Adrenal gland (tissue), 5 donors: ENCODE measurements around the gene CCDC70.

Source experiments
- CTCF ChIP-seq, 6 experiments: fragments of 450-650 bp in 4 of 6; fragments of 200-600 bp in 2 of 6; sonication (generic) in 1 of 6; IDR thresholded peaks; 1 replicate in 5 of 6; 2 replicates in 1 of 6; pipeline versions ENCODE4 v1.5.1 to v1.8.0; 2016 to 2021; ENCODE audit warnings: antibody characterized with exemption in 6 of 6, mild to moderate bottlenecking in 2 of 6, moderate library complexity in 1 of 6
- POLR2A ChIP-seq, 2 donors: fragments of 450-650 bp; IDR thresholded peaks; one replicate each; pipeline ENCODE4 v1.6.1; 2017; ENCODE audit warnings: antibody characterized with exemption in 2 of 2, mild to moderate bottlenecking in 2 of 2, moderate library complexity in 1 of 2
- donor health status: DM: no; HTN: no; CAD: no.

GRCh38 chr13:51828730-51829567 lies 32.8 kb upstream of the CCDC70 start:
- no peak for TF ChIP-seq CTCF (IDR thresholded peaks at IDR 0.05)
- TF ChIP-seq POLR2A (IDR thresholded peaks at IDR 0.05), result no peak
